Measurements from ENCODE around the gene SCN4A.

- no peak for TF ChIP-seq CTCF (IDR thresholded peaks at IDR 0.05; ENCODE audit: insufficient read depth, low read depth, low read length)
- TF ChIP-seq EZH2 (IDR thresholded peaks at IDR 0.05; ENCODE audit: insufficient read depth, low read length): no peak
These were observed 4.8 kb downstream of the SCN4A start for GRCh38 chr17:63967953-63968352.

Data from astrocyte (in vitro differentiated cells and primary cell).